ENCODE data around the gene PPP2R2C.

Gene PPP2R2C

DNA sequence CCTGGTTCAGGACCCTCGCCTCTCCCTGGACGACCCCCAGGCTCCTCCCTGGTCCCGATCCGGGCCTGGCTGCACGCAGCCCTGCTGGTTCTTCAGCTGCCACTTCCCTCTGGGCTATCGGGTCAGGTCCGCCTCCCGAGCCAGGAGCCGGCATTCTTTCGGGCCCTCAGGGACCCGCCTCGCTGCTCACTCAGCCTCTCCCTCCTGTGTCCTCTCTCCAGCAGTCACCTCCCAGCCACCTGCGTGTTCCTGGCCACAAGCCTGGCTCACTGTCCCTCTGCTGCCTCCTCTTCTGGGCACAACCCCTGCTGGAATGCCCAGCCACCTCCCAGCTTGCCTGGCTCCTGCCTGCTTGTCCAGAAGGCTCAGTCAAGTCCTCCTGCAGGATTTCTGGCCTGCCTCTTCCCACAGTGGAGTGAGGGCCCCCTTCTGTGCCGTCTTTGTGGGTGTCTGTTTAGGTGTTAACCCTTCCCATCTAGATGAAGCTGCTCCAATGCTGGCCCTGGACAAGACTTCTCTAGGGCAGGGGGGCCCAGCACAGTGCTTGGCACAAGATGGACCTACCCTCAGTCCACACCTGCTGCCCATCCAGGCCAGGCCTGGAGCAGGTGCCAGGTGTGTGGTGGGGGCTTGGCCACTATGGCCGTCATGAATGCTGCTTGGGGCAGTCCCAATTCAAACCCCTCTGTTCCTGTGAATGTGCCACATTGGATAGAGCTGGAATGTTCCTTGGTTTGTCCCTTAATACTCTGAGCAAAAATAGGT, 200.5 kb downstream of the PPP2R2C start:
- DNase-seq (ENCODE audit: low spot score): no peak

- no peak for DNase-seq (ENCODE audit: low spot score)
These were observed 201.2 kb downstream of the PPP2R2C start for GRCh38 chr4:6271206-6271605.

GRCh38 chr4:6270636-6271121, 201.7 kb downstream of the PPP2R2C start:
- no peak for DNase-seq (ENCODE audit: low spot score)

Measured in germinal center (tissue), 1 donor.